ENCODE results near the gene ZNF197. TPM values are rescaled to one million over a fixed set of nuclear protein-coding genes. Genes with fewer than 3 reads are reported as not detected.

ZNF197 gene
- total RNA-seq, 6 experiments from 2014 or later = 4.4 to 9.5 (median 6.9) TPM

- intact Hi-C loops (cut with DNase I) = no loop called here
- Histone ChIP-seq H3K4me1 (peaks cover 0 to 8% (median 4%) of the 10 kb centered on the region in 4 donors), H3K4me3 (no peak overlapping the region), H3K36me3 (peaks cover 0 to 28% (median 4%) of the 10 kb centered on the region in 4 donors), H3K27ac (no peak overlapping the region), H3K27me3 (no peaks in the 10 kb centered on the region), H3K9me3 (no peaks in the 10 kb centered on the region)
- WGBS (ENCODE audit: insufficient coverage, low coverage, low lambda C conversion rate, missing lambda C conversion rate) = 100% methylated on average over 2 of the region's 2 CpGs
- no peak for ATAC-seq
- TF ChIP-seq POLR2A (IDR thresholded peaks at IDR 0.05) (no peak), CTCF (IDR thresholded peaks at IDR 0.05) (no peak)
- no peak for DNase-seq
Observed at GRCh38 chr3:44628716-44629115, 3.9 kb downstream of the ZNF197 start.

- intact Hi-C loops (cut with DNase I) = no loop called here
- no peak overlapping the region for H3K4me3 ChIP-seq
- H3K4me1 ChIP-seq = no peaks in the 10 kb centered on the region
- peaks cover 0 to 40% (median 10%) of the 10 kb centered on the region in 4 donors for H3K36me3 ChIP-seq
- no peak for TF ChIP-seq CTCF (IDR thresholded peaks at IDR 0.05)
- no peak for TF ChIP-seq POLR2A (IDR thresholded peaks at IDR 0.05)
- H3K27me3 ChIP-seq = no peaks in the 10 kb centered on the region
- 93% methylated on average over 2 of the region's 3 CpGs for WGBS (ENCODE audit: insufficient coverage, low coverage, low lambda C conversion rate, missing lambda C conversion rate)
- no peak for ATAC-seq
- H3K9me3 ChIP-seq = no peaks in the 10 kb centered on the region
- DNase-seq = no peak
- H3K27ac ChIP-seq = no peak overlapping the region
Observed at GRCh38 chr3:44632193-44632592, 7.4 kb downstream of the ZNF197 start.

- Histone ChIP-seq H3K36me3 (peaks cover 0 to 44% (median 23%) of the 10 kb centered on the region in 4 donors), H3K4me1 (no peaks in the 10 kb centered on the region), H3K27ac (no peak overlapping the region), H3K9me3 (peaks cover 0 to 34% (median 20%) of the 10 kb centered on the region in 4 donors), H3K27me3 (no peaks in the 10 kb centered on the region), H3K4me3 (no peak overlapping the region)
- intact Hi-C loops (cut with DNase I) = no loop called here
- DNase-seq = no peak
- WGBS (ENCODE audit: insufficient coverage, low coverage, low lambda C conversion rate, missing lambda C conversion rate) = 91% methylated on average over 4 of the region's 4 CpGs
- ATAC-seq = no peak
- no peak for TF ChIP-seq CTCF (IDR thresholded peaks at IDR 0.05)
- TF ChIP-seq POLR2A (IDR thresholded peaks at IDR 0.05) = no peak
Observed at GRCh38 chr3:44642337-44642736, 17.5 kb downstream of the ZNF197 start.

GRCh38 chr3:44643024-44643423 lies 18.2 kb downstream of the ZNF197 start:
- no peak for ATAC-seq
- Histone ChIP-seq H3K27me3 (no peaks in the 10 kb centered on the region), H3K36me3 (peaks cover 0 to 42% (median 20%) of the 10 kb centered on the region in 4 donors), H3K4me1 (no peaks in the 10 kb centered on the region), H3K4me3 (no peak overlapping the region), H3K27ac (no peak overlapping the region), H3K9me3 (peaks cover 0 to 30% (median 19%) of the 10 kb centered on the region in 4 donors)
- intact Hi-C loops (cut with DNase I) = no loop called here
- WGBS (ENCODE audit: insufficient coverage, low coverage, low lambda C conversion rate, missing lambda C conversion rate) = 96% methylated on average over 4 of the region's 4 CpGs
- DNase-seq = no peak
- TF ChIP-seq CTCF (IDR thresholded peaks at IDR 0.05) (no peak), POLR2A (IDR thresholded peaks at IDR 0.05) (no peak)

GRCh38 chr3:44647771-44648170 lies 22.9 kb downstream of the ZNF197 start:
- 84% methylated on average over 1 of the region's 1 CpG for WGBS (ENCODE audit: insufficient coverage, low coverage, low lambda C conversion rate, missing lambda C conversion rate)
- no peak for ATAC-seq

More at GRCh38 chr3:44647771-44648170, 22.9 kb downstream of the ZNF197 start:
- peaks cover 0 to 23% (median 5%) of the 10 kb centered on the region in 4 donors for H3K36me3 ChIP-seq
- no peaks in the 10 kb centered on the region for H3K27me3 ChIP-seq
- TF ChIP-seq CTCF (IDR thresholded peaks at IDR 0.05) = no peak
- TF ChIP-seq POLR2A (IDR thresholded peaks at IDR 0.05) = no peak
- H3K9me3 ChIP-seq = peaks cover 0 to 10% (median 8%) of the 10 kb centered on the region in 4 donors
- no peak overlapping the region for H3K4me3 ChIP-seq
- H3K27ac ChIP-seq = no peak overlapping the region
- DNase-seq = no peak
- H3K4me1 ChIP-seq = peaks cover 0 to 5% (median 0%) of the 10 kb centered on the region in 4 donors
- intact Hi-C loops (cut with DNase I) = no loop called here
